K562 (cell line): ENCODE data around the gene PRM1. TPM values are rescaled to one million over a fixed set of nuclear protein-coding genes. Genes with fewer than 3 reads are reported as not detected.

ENCODE experiments used
- ATAC-seq: fragments of 200-7000 bp; cut with Tn5 transposase; 3 replicates; pipeline ENCODE4 v1.9.1; 2020; ENCODE audit warnings: moderate library complexity
- BruUV-seq: library from RNA; stranded (reverse); fragments of 400-500 nt; replicated peaks from 2 replicates; lab custom pipeline; 2021; lab: Mats Ljungman, UMichigan
- CTCF ChIA-PET: fragments of 300-600 bp; formaldehyde crosslinking; extraction: SDS; loops from one replicate; lab custom pipeline; 2021; ENCODE audit warnings: low intra/inter-chr PET ratio; lab: Yijun Ruan, JAX
- POLR2A ChIA-PET: fragments of 300-600, 350-650 bp; sonication (Branson Sonifier 250); formaldehyde crosslinking; extraction: SDS; loops from one replicate; lab custom pipeline; 2021; ENCODE audit warnings: antibody characterized with exemption, inconsistent platforms; lab: Yijun Ruan, JAX
- DNase-seq, 4 experiments: peaks; one replicate each; pipeline versions ENCODE4 v3.0.0 to v3.0.0-alpha.2; 2011 to 2018; ENCODE audit warnings: low spot score in 3 of 4, mixed read lengths in 3 of 4; ENCODE audit errors: extremely low read depth in 1 of 4
- FAIRE-seq: peaks from 2 replicates; lab custom pipeline; 2011; peaks lifted over from hg19 to GRCh38; lab: Jason Lieb, UNC
- H2AFZ ChIP-seq: 2 replicates; pipeline ENCODE4 v1.6.0; 2011; ENCODE audit warnings: low read depth, low read length, control low read depth, inconsistent platforms
- H3K27ac ChIP-seq: fragments of 200-600 bp; 3 replicates; pipeline ENCODE4 v1.8.0; 2011; ENCODE audit warnings: low read depth, mild to moderate bottlenecking, control low read depth, inconsistent platforms, low read length, moderate library complexity, mixed read lengths; ENCODE audit errors: extremely low read depth
- H3K27me3 ChIP-seq, 2 experiments: fragments of 300-600 bp in 1 of 2; 2 replicates in 1 of 2; 3 replicates in 1 of 2; pipeline versions ENCODE4 v1.6.0 to v1.8.0; 2011; ENCODE audit warnings: inconsistent platforms in 2 of 2, low read length in 2 of 2, mild to moderate bottlenecking in 1 of 2, mixed read lengths in 1 of 2, moderate library complexity in 1 of 2; ENCODE audit not compliant: control insufficient read depth in 2 of 2, insufficient read depth in 2 of 2
- H3K36me3 ChIP-seq: fragments of 300-600 bp; 3 replicates; pipeline ENCODE4 v1.8.0; 2011; ENCODE audit warnings: mild to moderate bottlenecking, low read length, inconsistent platforms; ENCODE audit not compliant: control insufficient read depth, insufficient read depth
- H3K4me1 ChIP-seq, 2 experiments: fragments of 200-600 bp in 1 of 2; replicated peaks in 1 of 2; 2 replicates in 1 of 2; 3 replicates in 1 of 2; pipeline versions ENCODE4 v1.5.1 to v1.8.0; 2011; ENCODE audit warnings: inconsistent platforms in 2 of 2, low read length in 2 of 2, mild to moderate bottlenecking in 1 of 2, mixed read lengths in 1 of 2, moderate library complexity in 1 of 2; ENCODE audit not compliant: control insufficient read depth in 2 of 2, insufficient read depth in 2 of 2
- H3K4me2 ChIP-seq: 2 replicates; pipeline ENCODE4 v1.6.1; 2011; ENCODE audit warnings: low read length, control low read depth, inconsistent platforms, mixed read lengths; ENCODE audit not compliant: insufficient read depth
- H3K4me3 ChIP-seq: fragments of 200-600 bp; sonication (generic), shearing (Covaris generic); 2 replicates; pipeline ENCODE4 v1.5.1; 2016; ENCODE audit warnings: control low read depth, inconsistent platforms
- H3K79me2 ChIP-seq: fragments of 200-600 bp; 3 replicates; pipeline ENCODE4 v1.8.0; 2011; ENCODE audit warnings: low read length, inconsistent platforms; ENCODE audit not compliant: control insufficient read depth, insufficient read depth
- H3K9ac ChIP-seq, 2 experiments: 2 replicates each; pipeline versions ENCODE4 v1.6.0 to v1.6.1; 2011; ENCODE audit warnings: low read depth in 2 of 2, low read length in 2 of 2, control low read depth in 1 of 2, inconsistent platforms in 1 of 2, mild to moderate bottlenecking in 1 of 2, mixed read lengths in 1 of 2; ENCODE audit not compliant: insufficient read depth in 1 of 2
- H3K9me1 ChIP-seq: one replicate; pipeline ENCODE4 v1.6.0; 2011; ENCODE audit warnings: inconsistent platforms, mild to moderate bottlenecking, low read length, moderate library complexity; ENCODE audit not compliant: control insufficient read depth, insufficient read depth
- H3K9me3 ChIP-seq: replicated peaks from 2 replicates; pipeline ENCODE4 v1.5.1; 2011; ENCODE audit warnings: low read depth, low read length, inconsistent platforms; ENCODE audit not compliant: control insufficient read depth, insufficient read depth
- H4K20me1 ChIP-seq: replicated peaks from 2 replicates; pipeline ENCODE4 v1.6.1; 2011; ENCODE audit warnings: low read length, inconsistent platforms, mixed read lengths; ENCODE audit not compliant: control insufficient read depth, insufficient read depth
- HDGF ChIP-seq: fragments of 450-650 bp; IDR thresholded peaks from 2 replicates; pipeline ENCODE4 v1.6.1; 2016
- HMBOX1 ChIP-seq: sonication (generic); IDR thresholded peaks from 2 replicates; pipeline ENCODE4 v1.6.1; 2016
- KDM5B ChIP-seq: fragments of 200-600 bp; sonication (generic); IDR thresholded peaks from 2 replicates; pipeline ENCODE4 v1.6.1; 2012; ENCODE audit warnings: low read depth, mild to moderate bottlenecking, moderate library complexity, low read length, control low read depth, inconsistent platforms; ENCODE audit not compliant: insufficient replicate concordance
- POLR2G ChIP-seq: fragments of 200-400 bp; formaldehyde crosslinking; IDR thresholded peaks from 2 replicates; pipeline ENCODE4 v1.6.1; 2017; ENCODE audit warnings: low read depth, mild to moderate bottlenecking, antibody characterized with exemption, low read length, moderate library complexity
- RBFOX2 ChIP-seq: fragments of 200-400 bp; formaldehyde crosslinking; IDR thresholded peaks from 2 replicates; pipeline ENCODE4 v1.6.1; 2017; ENCODE audit warnings: low read depth, mild to moderate bottlenecking, low read length, moderate library complexity
- RBM22 ChIP-seq: fragments of 200-400 bp; formaldehyde crosslinking; IDR thresholded peaks from 2 replicates; pipeline ENCODE4 v1.6.1; 2018; ENCODE audit warnings: low read length, low read depth; ENCODE audit not compliant: poor library complexity, severe bottlenecking
- ZBTB33 ChIP-seq: sonication (generic); formaldehyde crosslinking; IDR thresholded peaks from 2 replicates; pipeline ENCODE4 v1.8.1; 2023; ENCODE audit warnings: mild to moderate bottlenecking, missing genetic modification reagents
- WGBS: fragments of 100-300 bp; shearing (Covaris generic); methylation state at CpG from one replicate; pipeline ENCODE4 v1.1.6; 2016; ENCODE audit warnings: low coverage, mixed read lengths; ENCODE audit not compliant: insufficient coverage; ENCODE audit errors: missing lambda C conversion rate; 5-methylcytosine and 5-hydroxymethylcytosine counted together
- in situ Hi-C: fragments of 300-500 bp; cut with MboI; formaldehyde crosslinking; loops from 4 replicates; pipeline ENCODE4 v1.15.0; 2018; ENCODE audit warnings: inconsistent platforms, mixed read lengths
- intact Hi-C: fragments of 100-400 bp; cut with micrococcal nuclease; formaldehyde crosslinking; loops from 2 replicates; pipeline ENCODE4 v1.14.2; 2022
- polyA plus RNA-seq, 8 experiments: library from polyadenylated mRNA; depleted of rRNA in 4 of 8; stranded (reverse) in 5 of 8; unstranded in 3 of 8; fragments of >200 nt; fragmentation: Nextera tagmentation in 2 of 8; fragmentation: Illumina TruSeq in 1 of 8; extraction: Ambion mirVana in 2 of 8; extraction: Trizol in 1 of 8; gene quantifications; 2 replicates each; pipeline versions ENCODE4 v1.2.1 to v1.2.3, GENCODE V29; 2011 to 2014; ENCODE audit warnings: inconsistent platforms in 1 of 8, missing spikeins in 1 of 8
- total RNA-seq, 7 experiments: library from RNA; depleted of rRNA in 6 of 7; stranded (reverse); fragments of >200 nt in 6 of 7; fragmentation: Illumina TruSeq in 2 of 7; extraction: Trizol in 2 of 7; gene quantifications; 2 replicates each; pipeline versions ENCODE4 v1.2.1 to v1.2.3, GENCODE V29; 2011 to 2021; ENCODE audit warnings: low replicate concordance in 1 of 7

Gene PRM1
- total and polyA plus RNA-seq, 9 of the 15 experiments (the other 6 are each of a cell fraction or from before 2014, with no cell fraction given) = not detected

GRCh38 chr16:11249233-11250061 is 31.7 kb downstream of the PRM1 start:
- Histone ChIP-seq H3K36me3 (peaks cover 25% of the 10 kb centered on the region; the same call in 1 of the 3 replicates), H3K9ac (peak overlapping the region in 1 of 2 experiments; percentile 17; a peak in 1 of 4 replicates), H3K4me1 (peaks cover 24 to 26% of the 10 kb centered on the region in 2 experiments; a peak in 4 of 5 replicates), H3K9me1 (no peaks in the 10 kb centered on the region), H3K4me2 (no peak overlapping the region), H4K20me1 (no peaks in the 10 kb centered on the region), H3K79me2 (peaks cover 21% of the 10 kb centered on the region), H3K4me3 (no peak overlapping the region), H3K27ac (no peak overlapping the region), H3K27me3 (no peaks in the 10 kb centered on the region), H2AFZ (no peak overlapping the region), H3K9me3 (no peaks in the 10 kb centered on the region)
- DNase-seq = no peak
- 88% methylated on average over 49 of the region's 63 CpGs for WGBS
- in situ Hi-C loops = no loop called here
- FAIRE-seq = no peak
- BruUV-seq = no TSS peak
- ATAC-seq = no peak
- ChIA-PET POLR2A (interaction anchor here (0.6 kb wide), 1 partner anchor 121 kb away, joined by 3 read pairs; no protein-coding TSS in a partner anchor), CTCF (no interaction called here)
- intact Hi-C loops = loop anchor here (10.0 kb wide), 2 partner anchors 45 to 115 kb away; no protein-coding TSS in a partner anchor
- TF ChIP-seq ZBTB33 (CRISPR knock-in tag) (peak; percentile 40; the same call in 1 of the 2 replicates), RBFOX2 (peak; percentile 58), POLR2G (peak; percentile 76), HDGF (no peak), RBM22 (peak; percentile 35), HMBOX1 (no peak), KDM5B (peak; percentile 27)
